IPS-18a (cell line): Measurements from ENCODE around the gene HSPA1L.

Experiments
- H3K27ac ChIP-seq: one replicate; pipeline ENCODE4 v1.5.1; 2013; ENCODE audit warnings: low read length
- H3K27me3 ChIP-seq: one replicate; pipeline ENCODE4 v1.6.1; 2013; ENCODE audit warnings: mild to moderate bottlenecking, low read length; ENCODE audit not compliant: control insufficient read depth, insufficient read depth
- H3K36me3 ChIP-seq: one replicate; pipeline ENCODE4 v1.6.1; 2013; ENCODE audit warnings: low read depth, low read length; ENCODE audit not compliant: control insufficient read depth
- H3K4me1 ChIP-seq: one replicate; pipeline ENCODE4 v1.6.1; 2013; ENCODE audit warnings: low read depth, low read length; ENCODE audit not compliant: control insufficient read depth
- H3K4me3 ChIP-seq: one replicate; pipeline ENCODE4 v1.5.1; 2013; ENCODE audit warnings: low read length
- H3K9ac ChIP-seq: one replicate; pipeline ENCODE4 v1.6.1; 2013; ENCODE audit warnings: mild to moderate bottlenecking, low read length, moderate library complexity
- H3K9me3 ChIP-seq: one replicate; pipeline ENCODE4 v1.6.1; 2013; ENCODE audit warnings: low read depth, low read length; ENCODE audit not compliant: control insufficient read depth

The HSPA1L gene

GRCh38 chr6:31776485-31776988, 38.5 kb downstream of the HSPA1L start:
- H3K9ac ChIP-seq = no peak overlapping the region
- H3K4me3 ChIP-seq = no peak overlapping the region
- no peaks in the 10 kb centered on the region for H3K9me3 ChIP-seq
- H3K27ac ChIP-seq = no peak overlapping the region
- H3K27me3 ChIP-seq = no peaks in the 10 kb centered on the region
- H3K36me3 ChIP-seq = peaks cover 34% of the 10 kb centered on the region
- no peaks in the 10 kb centered on the region for H3K4me1 ChIP-seq

- Histone ChIP-seq H3K4me1 (no peaks in the 10 kb centered on the region), H3K4me3 (no peak overlapping the region), H3K36me3 (peaks cover 32% of the 10 kb centered on the region), H3K27me3 (no peaks in the 10 kb centered on the region), H3K27ac (no peak overlapping the region), H3K9ac (no peak overlapping the region), H3K9me3 (no peaks in the 10 kb centered on the region)
Observed at GRCh38 chr6:31775633-31776484, 39.2 kb downstream of the HSPA1L start.

DNA sequence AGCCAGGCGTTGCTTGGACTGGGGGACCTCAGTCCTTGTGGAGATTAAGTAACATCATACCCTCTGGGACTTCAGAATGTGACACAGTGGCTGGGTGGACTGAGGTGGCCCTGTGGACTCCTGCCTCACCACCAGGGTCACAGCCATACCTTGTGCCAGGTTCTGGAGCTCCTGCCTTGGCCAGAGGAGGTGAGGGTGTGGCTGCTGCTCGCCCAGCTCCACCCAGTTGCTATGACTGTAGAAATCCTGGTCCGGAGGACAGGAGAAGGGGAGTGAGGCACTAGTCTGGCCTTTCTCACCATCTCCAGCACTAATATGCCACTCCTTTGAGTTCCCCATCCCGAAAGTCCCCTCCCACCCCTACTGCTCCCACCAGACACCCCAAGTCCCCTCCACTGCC, 39.9 kb downstream of the HSPA1L start:
- H3K27me3 ChIP-seq = no peaks in the 10 kb centered on the region
- no peak overlapping the region for H3K27ac ChIP-seq
- no peaks in the 10 kb centered on the region for H3K9me3 ChIP-seq
- H3K9ac ChIP-seq = no peak overlapping the region
- H3K4me3 ChIP-seq = no peak overlapping the region
- H3K4me1 ChIP-seq = no peaks in the 10 kb centered on the region
- peaks cover 25% of the 10 kb centered on the region for H3K36me3 ChIP-seq

GRCh38 chr6:31771992-31772358, 43.1 kb downstream of the HSPA1L start:
- Histone ChIP-seq H3K9me3 (no peaks in the 10 kb centered on the region), H3K27ac (no peak overlapping the region), H3K4me3 (no peak overlapping the region), H3K4me1 (no peaks in the 10 kb centered on the region), H3K27me3 (no peaks in the 10 kb centered on the region), H3K36me3 (no peaks in the 10 kb centered on the region), H3K9ac (no peak overlapping the region)

- Histone ChIP-seq H3K9me3 (no peaks in the 10 kb centered on the region), H3K4me1 (no peaks in the 10 kb centered on the region), H3K9ac (no peak overlapping the region), H3K27ac (no peak overlapping the region), H3K4me3 (no peak overlapping the region), H3K27me3 (no peaks in the 10 kb centered on the region), H3K36me3 (no peaks in the 10 kb centered on the region)
Observed at GRCh38 chr6:31770860-31771259, 44.2 kb downstream of the HSPA1L start.

GRCh38 chr6:31769684-31770371, 45.3 kb downstream of the HSPA1L start:
- no peak overlapping the region for H3K9ac ChIP-seq
- no peaks in the 10 kb centered on the region for H3K36me3 ChIP-seq
- no peaks in the 10 kb centered on the region for H3K9me3 ChIP-seq
- H3K27me3 ChIP-seq = no peaks in the 10 kb centered on the region
- no peak overlapping the region for H3K4me3 ChIP-seq
- H3K27ac ChIP-seq = no peak overlapping the region
- no peaks in the 10 kb centered on the region for H3K4me1 ChIP-seq

DNA sequence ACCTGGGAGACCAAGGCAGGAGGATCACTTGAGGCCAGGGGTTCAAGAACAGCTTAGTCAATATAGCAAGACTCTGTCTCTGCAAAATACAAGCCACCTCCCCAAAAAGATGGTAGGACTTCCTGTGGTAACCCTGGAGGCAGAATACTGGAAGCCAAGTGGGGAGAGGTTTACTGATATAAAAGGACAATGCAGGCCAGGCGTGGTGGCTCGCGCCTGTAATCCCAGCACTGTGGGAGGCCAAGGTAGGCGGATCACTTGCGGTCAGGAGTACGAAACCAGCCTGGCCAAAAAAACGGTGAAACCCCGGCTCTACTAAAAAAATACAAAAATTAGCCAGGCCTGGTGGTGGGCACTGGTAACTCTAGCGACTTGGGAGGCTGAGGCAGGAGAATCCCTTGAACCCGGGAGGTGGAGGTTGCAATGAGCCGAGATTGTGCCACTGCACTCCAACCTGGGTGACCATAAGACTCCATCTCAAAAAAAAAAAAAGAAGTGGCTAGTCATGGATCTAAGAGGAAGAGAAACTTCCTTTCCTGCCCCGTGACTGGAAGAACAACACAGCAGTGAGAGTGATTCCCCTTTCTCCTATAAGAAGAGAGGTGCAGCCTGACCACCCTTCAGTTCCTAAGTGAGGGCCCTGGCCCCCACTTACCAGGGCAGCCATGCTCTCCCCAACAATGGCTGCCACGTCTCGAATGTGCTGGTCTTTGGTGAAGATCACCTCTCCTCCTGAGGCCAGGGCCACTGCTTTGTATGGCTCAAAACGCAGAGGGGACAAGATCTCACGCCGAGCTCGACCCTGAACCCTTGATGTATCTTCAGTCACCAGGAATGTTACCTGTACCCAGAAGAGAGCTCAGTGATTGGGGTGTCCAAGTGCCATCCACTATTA, 46.5 kb downstream of the HSPA1L start:
- H3K36me3 ChIP-seq = no peaks in the 10 kb centered on the region
- H3K4me3 ChIP-seq = no peak overlapping the region
- H3K27ac ChIP-seq = no peak overlapping the region
- no peaks in the 10 kb centered on the region for H3K27me3 ChIP-seq
- H3K9ac ChIP-seq = no peak overlapping the region
- no peaks in the 10 kb centered on the region for H3K9me3 ChIP-seq
- H3K4me1 ChIP-seq = peaks cover 3% of the 10 kb centered on the region

DNA sequence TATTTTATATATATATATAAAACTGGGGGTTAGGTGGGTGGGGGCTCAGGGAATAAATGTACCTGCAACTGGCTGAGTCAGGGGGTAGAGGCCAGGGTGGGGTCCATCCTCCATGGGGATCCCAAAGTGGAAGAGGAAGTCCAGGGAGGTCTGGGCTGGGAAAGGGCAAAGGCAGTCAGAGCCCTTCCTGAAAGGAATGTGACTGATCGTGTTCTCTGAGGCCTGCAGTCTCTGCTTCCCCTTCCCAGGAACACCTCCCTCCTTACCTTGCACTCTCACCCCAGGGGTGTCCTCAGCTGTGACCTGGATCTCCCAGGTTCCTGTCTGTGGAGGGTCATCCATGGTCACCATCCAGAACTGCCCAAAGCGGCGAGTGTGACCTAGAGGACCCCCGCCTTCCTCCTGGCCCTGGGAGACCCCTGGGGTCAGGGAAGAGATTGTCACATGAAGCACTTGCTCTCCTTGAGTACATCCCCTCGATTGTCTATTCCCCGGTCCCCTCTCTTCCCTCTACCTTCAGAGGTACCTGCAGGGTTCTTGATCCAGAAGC, 47.9 kb downstream of the HSPA1L start:
- no peak overlapping the region for H3K9ac ChIP-seq

GRCh38 chr6:31765910-31766794, 48.9 kb downstream of the HSPA1L start:
- Histone ChIP-seq H3K4me1 (peaks cover 7% of the 10 kb centered on the region), H3K9me3 (no peaks in the 10 kb centered on the region), H3K27me3 (no peaks in the 10 kb centered on the region), H3K27ac (no peak overlapping the region), H3K4me3 (peak overlapping the region; percentile 32), H3K36me3 (peaks cover 3% of the 10 kb centered on the region), H3K9ac (no peak overlapping the region)

More for the DNA sequence above, 47.9 kb downstream of the HSPA1L start:
- Histone ChIP-seq H3K36me3 (no peaks in the 10 kb centered on the region), H3K9me3 (no peaks in the 10 kb centered on the region), H3K27me3 (no peaks in the 10 kb centered on the region), H3K4me3 (no peak overlapping the region), H3K27ac (no peak overlapping the region), H3K4me1 (peaks cover 7% of the 10 kb centered on the region)

DNA sequence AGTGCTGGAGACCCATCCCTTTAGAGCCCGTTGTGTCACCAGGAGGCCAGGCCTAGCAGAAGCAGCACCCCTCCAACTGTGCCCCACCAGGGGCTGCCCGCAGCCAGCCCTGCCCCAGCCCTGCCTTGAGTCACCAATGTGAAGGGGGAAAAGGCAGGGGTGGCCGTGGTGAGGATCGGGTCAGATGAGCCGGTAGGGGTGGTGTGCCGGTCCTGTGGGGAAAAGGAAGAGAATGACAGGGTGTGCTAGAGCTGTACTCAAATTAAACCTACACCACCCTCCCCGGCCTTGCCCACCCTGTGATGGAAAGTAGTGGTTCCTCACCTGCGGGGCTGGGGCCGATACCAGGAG, 49.5 kb downstream of the HSPA1L start:
- no peak overlapping the region for H3K9ac ChIP-seq
- H3K4me3 ChIP-seq = no peak overlapping the region
- H3K4me1 ChIP-seq = peaks cover 7% of the 10 kb centered on the region
- no peaks in the 10 kb centered on the region for H3K9me3 ChIP-seq
- peaks cover 3% of the 10 kb centered on the region for H3K36me3 ChIP-seq
- H3K27me3 ChIP-seq = no peaks in the 10 kb centered on the region
- no peak overlapping the region for H3K27ac ChIP-seq
